ENCODE results near the gene LARP1. TPM values are rescaled to one million over a fixed set of nuclear protein-coding genes. Genes with fewer than 3 reads are reported as not detected.

Gene LARP1
- polyA plus RNA-seq, 4 donors: 16.8 to 104 (median 43.0) TPM

DNA sequence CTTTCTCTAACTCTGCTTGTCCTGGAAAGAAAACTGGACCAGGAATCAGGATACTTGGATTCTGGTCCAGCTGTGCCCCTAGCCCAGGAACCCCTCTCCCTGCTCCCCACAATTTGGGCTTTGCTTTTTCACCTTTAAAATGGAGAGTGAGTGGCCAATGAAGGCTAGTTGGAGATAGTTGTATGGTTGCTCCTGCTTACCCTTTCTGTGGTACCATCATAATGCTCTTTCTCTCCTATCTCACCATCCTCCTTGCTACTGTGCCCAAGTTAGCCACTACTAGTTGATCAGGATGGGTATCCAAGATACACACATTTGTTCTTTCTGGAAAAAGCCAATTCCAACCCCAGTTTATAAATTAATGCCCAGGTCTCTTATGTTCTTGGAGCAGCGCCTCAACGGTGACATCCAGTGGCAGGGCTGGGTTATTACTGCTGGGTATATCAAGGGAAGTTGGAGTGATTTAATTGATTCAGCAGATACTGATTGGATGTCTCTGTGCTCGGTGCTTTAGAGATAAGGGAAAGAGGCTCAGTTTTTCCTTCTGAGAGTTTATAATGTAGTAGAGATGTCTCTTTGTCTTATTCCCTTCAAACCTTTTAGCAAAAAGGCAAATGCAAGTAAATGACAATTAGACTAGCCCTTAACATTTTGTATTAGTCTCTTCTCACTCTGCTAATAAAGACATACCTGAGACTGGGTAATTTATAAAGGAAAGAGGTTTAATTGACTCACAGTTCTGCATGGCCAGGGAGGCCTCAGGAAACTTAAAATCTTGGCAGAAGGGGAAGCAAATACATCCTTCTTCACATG, 56.7 kb downstream of the LARP1 start:
- H3K4me3 ChIP-seq (ENCODE audit: low read depth in 1 of 3, low read length in 3 of 3): no peak overlapping the region
- H3K4me1 ChIP-seq (ENCODE audit: control insufficient read depth in 3 of 3, insufficient read depth in 2 of 3, low read depth in 1 of 3, low read length in 2 of 3): no peaks in the 10 kb centered on the region
- DNase-seq: peak; percentile 75
- FAIRE-seq: no peak
- WGBS, 3 donors: 5 to 38% (median 19%) methylated on average over 3 of the region's 3 CpGs
- H3K27ac ChIP-seq (ENCODE audit: low read depth in 1 of 3, low read length in 2 of 3): no peak overlapping the region
- H3K36me3 ChIP-seq (ENCODE audit: control insufficient read depth in 3 of 3, insufficient read depth in 2 of 3, low read depth in 1 of 3, low read length in 3 of 3): peaks cover 22 to 68% (median 41%) of the 10 kb centered on the region in 3 donors
- no peaks in the 10 kb centered on the region for H3K27me3 ChIP-seq (ENCODE audit: control insufficient read depth in 3 of 3, insufficient read depth in 3 of 3, low read length in 3 of 3)
- no peaks in the 10 kb centered on the region for H3K9me3 ChIP-seq (ENCODE audit: control insufficient read depth in 2 of 2, insufficient read depth in 1 of 2, low read depth in 1 of 2, low read length in 1 of 2)

DNA sequence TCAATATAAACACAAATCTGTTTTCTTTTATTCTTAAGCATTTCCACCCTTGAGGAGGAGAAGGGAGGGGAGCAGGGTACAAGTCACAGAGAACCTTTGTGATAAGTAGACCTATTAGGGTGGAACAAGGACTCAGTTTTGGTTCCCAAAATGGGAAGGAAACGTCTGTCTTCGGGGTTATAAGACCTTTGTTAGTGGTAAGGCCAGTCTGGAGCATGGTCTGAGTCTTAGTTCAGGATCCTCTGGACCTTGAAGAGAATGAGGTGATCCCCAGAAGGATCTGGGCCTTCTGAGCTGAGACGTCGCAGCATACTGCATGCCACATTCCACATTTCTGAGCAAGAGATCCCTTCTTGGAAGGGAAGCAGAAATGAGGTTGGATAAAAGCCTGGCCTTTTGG, 58.0 kb downstream of the LARP1 start:
- Histone ChIP-seq H3K9me3 (ENCODE audit: control insufficient read depth in 2 of 2, insufficient read depth in 1 of 2, low read depth in 1 of 2, low read length in 1 of 2) (no peaks in the 10 kb centered on the region), H3K27me3 (ENCODE audit: control insufficient read depth in 3 of 3, insufficient read depth in 3 of 3, low read length in 3 of 3) (no peaks in the 10 kb centered on the region), H3K4me3 (ENCODE audit: low read depth in 1 of 3, low read length in 3 of 3) (no peak overlapping the region), H3K27ac (ENCODE audit: low read depth in 1 of 3, low read length in 2 of 3) (no peak overlapping the region), H3K36me3 (ENCODE audit: control insufficient read depth in 3 of 3, insufficient read depth in 2 of 3, low read depth in 1 of 3, low read length in 3 of 3) (peaks cover 22 to 71% (median 41%) of the 10 kb centered on the region in 3 donors), H3K4me1 (ENCODE audit: control insufficient read depth in 3 of 3, insufficient read depth in 2 of 3, low read depth in 1 of 3, low read length in 2 of 3) (no peaks in the 10 kb centered on the region)
- WGBS, 3 donors: 77 to 85% (median 81%) methylated on average over 4 of the region's 4 CpGs
- DNase-seq: no peak
- no peak for FAIRE-seq

DNA sequence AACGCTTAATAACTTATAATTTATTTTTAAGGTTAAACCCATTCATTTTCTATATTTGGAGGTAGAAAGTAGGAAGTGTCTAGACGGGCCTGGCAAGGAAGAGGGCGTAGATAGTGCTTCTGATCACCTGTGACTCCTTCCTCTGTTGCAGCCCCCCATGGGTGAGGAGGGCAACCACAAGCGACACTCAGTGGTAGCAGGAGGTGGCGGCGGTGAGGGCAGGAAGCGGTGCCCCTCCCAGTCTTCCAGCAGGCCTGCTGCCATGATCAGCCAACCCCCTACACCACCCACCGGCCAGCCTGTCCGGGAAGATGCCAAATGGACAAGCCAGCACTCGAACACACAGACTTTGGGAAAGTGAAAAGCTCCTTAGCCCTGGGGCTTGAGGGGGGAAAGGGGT, 58.6 kb downstream of the LARP1 start:
- no peak for DNase-seq
- peaks cover 0 to 3% (median 0%) of the 10 kb centered on the region in 3 donors for H3K4me1 ChIP-seq (ENCODE audit: control insufficient read depth in 3 of 3, insufficient read depth in 2 of 3, low read depth in 1 of 3, low read length in 2 of 3)

DNA sequence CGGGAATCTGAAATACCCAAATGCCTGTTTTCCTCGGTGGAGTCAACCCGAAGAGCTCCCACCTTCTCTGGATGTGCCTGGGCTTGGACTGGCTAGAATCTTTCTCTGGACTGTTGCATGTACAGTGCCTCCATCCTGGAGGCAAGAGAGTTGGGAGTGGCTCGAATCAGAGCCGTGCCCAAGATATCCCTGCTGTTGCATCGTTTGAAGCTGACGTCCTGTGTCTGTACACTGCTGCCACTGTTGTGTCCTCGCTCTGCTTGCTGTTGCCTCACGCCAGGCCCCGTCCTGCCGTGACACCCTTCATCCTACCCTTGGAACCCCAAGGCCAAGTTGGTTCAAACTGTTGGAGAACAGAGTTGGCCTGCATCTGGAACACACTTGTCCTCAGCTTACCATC, 59.8 kb downstream of the LARP1 start:
- DNase-seq (no peak), FAIRE-seq (no peak)
- Histone ChIP-seq H3K27ac (ENCODE audit: low read depth in 1 of 3, low read length in 2 of 3) (no peak overlapping the region), H3K9me3 (ENCODE audit: control insufficient read depth in 2 of 2, insufficient read depth in 1 of 2, low read depth in 1 of 2, low read length in 1 of 2) (no peaks in the 10 kb centered on the region), H3K4me1 (ENCODE audit: control insufficient read depth in 3 of 3, insufficient read depth in 2 of 3, low read depth in 1 of 3, low read length in 2 of 3) (peaks cover 0 to 11% (median 0%) of the 10 kb centered on the region in 3 donors), H3K27me3 (ENCODE audit: control insufficient read depth in 3 of 3, insufficient read depth in 3 of 3, low read length in 3 of 3) (no peaks in the 10 kb centered on the region), H3K36me3 (ENCODE audit: control insufficient read depth in 3 of 3, insufficient read depth in 2 of 3, low read depth in 1 of 3, low read length in 3 of 3) (peaks cover 18 to 74% (median 34%) of the 10 kb centered on the region in 3 donors), H3K4me3 (ENCODE audit: low read depth in 1 of 3, low read length in 3 of 3) (no peak overlapping the region)
- WGBS, 3 donors: 89 to 92% (median 89%) methylated on average over 11 of the region's 11 CpGs

More for the DNA sequence above, 58.6 kb downstream of the LARP1 start:
- Histone ChIP-seq H3K4me3 (ENCODE audit: low read depth in 1 of 3, low read length in 3 of 3) (no peak overlapping the region), H3K27me3 (ENCODE audit: control insufficient read depth in 3 of 3, insufficient read depth in 3 of 3, low read length in 3 of 3) (no peaks in the 10 kb centered on the region), H3K27ac (ENCODE audit: low read depth in 1 of 3, low read length in 2 of 3) (no peak overlapping the region), H3K36me3 (ENCODE audit: control insufficient read depth in 3 of 3, insufficient read depth in 2 of 3, low read depth in 1 of 3, low read length in 3 of 3) (peaks cover 20 to 70% (median 41%) of the 10 kb centered on the region in 3 donors), H3K9me3 (ENCODE audit: control insufficient read depth in 2 of 2, insufficient read depth in 1 of 2, low read depth in 1 of 2, low read length in 1 of 2) (no peaks in the 10 kb centered on the region)
- no peak for FAIRE-seq
- 66 to 83% (median 78%) methylated on average over 10 of the region's 10 CpGs for WGBS, 3 donors

DNA sequence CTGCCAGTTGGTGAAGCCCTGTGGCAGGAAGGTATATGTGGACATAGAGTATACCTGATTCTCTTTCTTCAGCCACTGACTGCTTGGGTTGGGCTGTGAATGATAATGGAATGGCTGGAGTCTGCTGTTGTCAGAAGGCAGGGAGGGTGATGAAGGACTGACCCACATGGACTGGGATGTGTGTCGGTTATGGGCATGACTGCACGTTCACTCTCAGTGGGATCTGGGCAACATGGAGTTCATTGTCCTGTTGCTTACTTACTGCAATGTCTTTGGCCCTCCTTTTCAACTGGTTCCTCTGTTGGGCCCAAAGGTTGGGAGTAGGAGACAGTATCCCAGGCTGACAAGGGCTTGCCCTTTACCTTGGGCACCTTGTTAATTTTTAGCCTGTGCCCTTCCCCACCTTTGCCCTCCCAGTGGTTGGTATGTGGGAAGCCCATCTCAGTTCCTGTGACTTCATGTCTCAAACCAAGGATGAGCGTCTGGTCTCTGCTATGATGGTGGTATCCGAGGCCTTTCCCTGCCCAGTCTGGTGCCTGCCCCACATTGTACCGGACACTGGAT, 60.6 kb downstream of the LARP1 start:
- WGBS, 3 donors: 86 to 93% (median 87%) methylated on average over 5 of the region's 5 CpGs
- DNase-seq (no peak), FAIRE-seq (no peak)

DNA sequence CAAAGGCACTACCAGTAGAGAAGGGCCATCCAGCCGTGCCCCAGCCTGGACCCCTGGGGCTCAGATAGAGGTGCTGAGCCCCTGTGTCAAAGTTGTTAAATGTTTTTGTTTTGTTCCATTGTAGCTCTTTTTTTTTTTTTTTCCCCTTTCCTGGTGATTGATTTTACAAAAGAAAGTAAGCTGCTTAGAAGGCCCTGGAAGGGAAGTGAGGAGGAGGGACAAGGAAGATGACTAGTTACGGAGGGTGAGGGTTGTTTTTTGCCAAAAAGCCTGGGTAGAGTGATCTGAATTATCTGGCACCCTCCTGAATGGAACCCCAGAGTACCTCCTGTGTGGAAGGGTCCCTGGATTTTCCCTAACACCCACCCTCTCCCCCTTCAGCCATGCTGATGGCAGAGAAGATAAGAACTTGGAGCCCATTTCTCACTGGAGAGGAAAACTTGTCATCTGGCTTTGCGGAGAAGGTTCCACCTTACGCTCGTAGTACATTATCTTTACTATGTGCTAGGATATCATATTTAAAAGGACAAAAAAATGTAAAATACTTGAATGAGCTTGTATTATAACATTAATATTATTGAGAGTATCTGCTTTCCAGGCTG, 61.8 kb downstream of the LARP1 start:
- WGBS, 3 donors: 90 to 96% (median 91%) methylated on average over 5 of the region's 5 CpGs
- Histone ChIP-seq H3K4me1 (ENCODE audit: control insufficient read depth in 3 of 3, insufficient read depth in 2 of 3, low read depth in 1 of 3, low read length in 2 of 3) (peaks cover 0 to 11% (median 0%) of the 10 kb centered on the region in 3 donors), H3K4me3 (ENCODE audit: low read depth in 1 of 3, low read length in 3 of 3) (no peak overlapping the region), H3K36me3 (ENCODE audit: control insufficient read depth in 3 of 3, insufficient read depth in 2 of 3, low read depth in 1 of 3, low read length in 3 of 3) (peaks cover 15 to 74% (median 27%) of the 10 kb centered on the region in 3 donors), H3K9me3 (ENCODE audit: control insufficient read depth in 2 of 2, insufficient read depth in 1 of 2, low read depth in 1 of 2, low read length in 1 of 2) (no peaks in the 10 kb centered on the region), H3K27ac (ENCODE audit: low read depth in 1 of 3, low read length in 2 of 3) (no peak overlapping the region), H3K27me3 (ENCODE audit: control insufficient read depth in 3 of 3, insufficient read depth in 3 of 3, low read length in 3 of 3) (no peaks in the 10 kb centered on the region)
- no peak for DNase-seq
- no peak for FAIRE-seq

More for the DNA sequence above, 60.6 kb downstream of the LARP1 start:
- H3K27ac ChIP-seq (ENCODE audit: low read depth in 1 of 3, low read length in 2 of 3): no peak overlapping the region
- no peaks in the 10 kb centered on the region for H3K27me3 ChIP-seq (ENCODE audit: control insufficient read depth in 3 of 3, insufficient read depth in 3 of 3, low read length in 3 of 3)
- H3K4me3 ChIP-seq (ENCODE audit: low read depth in 1 of 3, low read length in 3 of 3): no peak overlapping the region
- peaks cover 18 to 75% (median 33%) of the 10 kb centered on the region in 3 donors for H3K36me3 ChIP-seq (ENCODE audit: control insufficient read depth in 3 of 3, insufficient read depth in 2 of 3, low read depth in 1 of 3, low read length in 3 of 3)
- peaks cover 0 to 11% (median 0%) of the 10 kb centered on the region in 3 donors for H3K4me1 ChIP-seq (ENCODE audit: control insufficient read depth in 3 of 3, insufficient read depth in 2 of 3, low read depth in 1 of 3, low read length in 2 of 3)
- no peaks in the 10 kb centered on the region for H3K9me3 ChIP-seq (ENCODE audit: control insufficient read depth in 2 of 2, insufficient read depth in 1 of 2, low read depth in 1 of 2, low read length in 1 of 2)

DNA sequence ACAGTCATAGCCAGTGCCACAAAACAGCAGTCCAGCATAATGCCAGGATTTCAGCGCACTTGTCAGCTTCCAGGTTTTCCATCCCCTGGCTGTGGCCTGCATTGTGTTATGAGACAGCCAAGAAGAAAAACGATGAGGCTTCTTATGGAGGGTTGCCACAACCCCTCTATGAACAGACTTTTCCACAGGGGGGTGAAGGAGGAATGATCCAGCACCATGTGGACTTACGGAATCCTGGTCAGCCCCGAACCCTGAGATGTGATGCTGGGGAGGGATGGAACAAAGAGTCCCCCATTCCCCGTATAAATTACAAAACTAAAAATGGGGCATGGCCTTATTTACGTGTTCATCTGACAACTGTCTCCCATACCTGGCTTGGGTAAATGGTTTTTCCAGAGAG, 62.6 kb downstream of the LARP1 start:
- FAIRE-seq (no peak), DNase-seq (no peak)
- 88 to 91% (median 89%) methylated on average over 6 of the region's 6 CpGs for WGBS, 3 donors
- H3K36me3 ChIP-seq (ENCODE audit: control insufficient read depth in 3 of 3, insufficient read depth in 2 of 3, low read depth in 1 of 3, low read length in 3 of 3): peaks cover 15 to 73% (median 25%) of the 10 kb centered on the region in 3 donors
- H3K27ac ChIP-seq (ENCODE audit: low read depth in 1 of 3, low read length in 2 of 3): no peak overlapping the region
- H3K4me3 ChIP-seq (ENCODE audit: low read depth in 1 of 3, low read length in 3 of 3): no peak overlapping the region
- no peaks in the 10 kb centered on the region for H3K9me3 ChIP-seq (ENCODE audit: control insufficient read depth in 2 of 2, insufficient read depth in 1 of 2, low read depth in 1 of 2, low read length in 1 of 2)
- peaks cover 0 to 11% (median 0%) of the 10 kb centered on the region in 3 donors for H3K4me1 ChIP-seq (ENCODE audit: control insufficient read depth in 3 of 3, insufficient read depth in 2 of 3, low read depth in 1 of 3, low read length in 2 of 3)
- no peaks in the 10 kb centered on the region for H3K27me3 ChIP-seq (ENCODE audit: control insufficient read depth in 3 of 3, insufficient read depth in 3 of 3, low read length in 3 of 3)

DNA sequence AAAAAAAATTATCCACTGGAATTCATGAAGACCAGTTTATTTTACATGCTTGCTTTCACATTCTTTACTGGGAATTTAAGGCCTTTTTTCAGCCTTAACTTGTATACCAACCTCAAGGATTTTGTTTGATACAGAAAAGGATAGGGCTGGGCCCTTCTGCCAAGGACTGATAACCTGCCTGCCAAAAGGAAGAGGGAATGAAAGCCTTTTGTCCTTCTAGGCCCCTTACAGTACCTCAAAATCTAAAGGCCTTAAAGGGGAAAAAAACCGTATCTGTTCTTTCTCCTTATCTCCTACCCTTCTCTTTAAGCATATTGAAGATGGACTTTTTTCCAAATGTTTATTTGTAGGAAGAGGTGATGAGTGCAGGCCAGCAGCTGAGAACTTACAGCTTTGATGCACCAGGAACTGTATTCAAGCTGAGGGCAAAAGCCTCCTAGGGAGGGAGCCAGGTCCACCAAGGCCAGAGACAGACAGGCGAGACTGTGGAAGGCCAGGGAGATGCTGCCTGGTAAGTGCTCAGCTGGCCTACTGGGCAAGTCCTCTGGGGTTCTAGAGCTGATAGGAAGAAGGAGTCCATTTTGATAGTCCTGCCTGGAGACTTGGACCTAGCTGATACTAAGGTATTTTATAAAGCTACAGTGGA, 63.4 kb downstream of the LARP1 start:
- H3K4me1 ChIP-seq (ENCODE audit: control insufficient read depth in 3 of 3, insufficient read depth in 2 of 3, low read depth in 1 of 3, low read length in 2 of 3): peaks cover 0 to 11% (median 0%) of the 10 kb centered on the region in 3 donors
- H3K4me3 ChIP-seq (ENCODE audit: low read depth in 1 of 3, low read length in 3 of 3): no peak overlapping the region
- DNase-seq (no peak), FAIRE-seq (no peak)
- no peak overlapping the region for H3K27ac ChIP-seq (ENCODE audit: low read depth in 1 of 3, low read length in 2 of 3)
- peaks cover 13 to 77% (median 23%) of the 10 kb centered on the region in 3 donors for H3K36me3 ChIP-seq (ENCODE audit: control insufficient read depth in 3 of 3, insufficient read depth in 2 of 3, low read depth in 1 of 3, low read length in 3 of 3)
- H3K27me3 ChIP-seq (ENCODE audit: control insufficient read depth in 3 of 3, insufficient read depth in 3 of 3, low read length in 3 of 3): no peaks in the 10 kb centered on the region
- WGBS, 3 donors: 76 to 87% (median 82%) methylated on average over 2 of the region's 2 CpGs
- no peaks in the 10 kb centered on the region for H3K9me3 ChIP-seq (ENCODE audit: control insufficient read depth in 2 of 2, insufficient read depth in 1 of 2, low read depth in 1 of 2, low read length in 1 of 2)
